ENCODE data around the gene PI4KA. TPM values are rescaled to one million over a fixed set of nuclear protein-coding genes. Genes with fewer than 3 reads are reported as not detected.

PI4KA gene
- total RNA-seq, 1 experiment from 2014 or later, result 71.6 TPM

- Histone ChIP-seq H3K9me3 (ENCODE audit: low read depth, low read length, poor library complexity, severe bottlenecking) (no peaks in the 10 kb centered on the region), H3K4me1 (ENCODE audit: insufficient read depth, low read length, poor library complexity, severe bottlenecking) (peaks cover 11% of the 10 kb centered on the region), H3K4me3 (ENCODE audit: low read depth, low read length, poor library complexity, severe bottlenecking) (no peak overlapping the region), H3K27ac (ENCODE audit: low read depth, low read length, poor library complexity, severe bottlenecking) (no peak overlapping the region), H3K27me3 (replicated peaks; ENCODE audit: insufficient read depth, low read depth, low read length, poor library complexity) (no peaks in the 10 kb centered on the region), H3K36me3 (ENCODE audit: insufficient read depth, low read length, poor library complexity, severe bottlenecking) (peaks cover 4% of the 10 kb centered on the region)
- no peak for DNase-seq (ENCODE audit: low spot score)
- TF ChIP-seq EZH2 (IDR thresholded peaks at IDR 0.05; ENCODE audit: borderline replicate concordance, low read depth, low read length, poor library complexity, severe bottlenecking), result no peak
- TF ChIP-seq CTCF (conservative IDR thresholded peaks at IDR 0.05; ENCODE audit: low read depth, low read length), result no peak
- ChIA-PET CTCF (no interaction called here), POLR2A (ENCODE audit: low non-redundant PET) (interaction anchor here (0.5 kb wide), 1 partner anchor 159 kb away, joined by 3 read pairs; no protein-coding TSS in a partner anchor)
- intact Hi-C loops (cut with micrococcal nuclease; ENCODE audit: unreplicated experiment), result no loop called here
- BruUV-seq (replicated peaks), result no TSS peak
Measured at GRCh38 chr22:20787746-20788626, 70.6 kb downstream of the PI4KA start.

GRCh38 chr22:20787223-20787622 is 71.4 kb downstream of the PI4KA start:
- TF ChIP-seq EZH2 (IDR thresholded peaks at IDR 0.05; ENCODE audit: borderline replicate concordance, low read depth, low read length, poor library complexity, severe bottlenecking) (no peak), CTCF (conservative IDR thresholded peaks at IDR 0.05; ENCODE audit: low read depth, low read length) (no peak)
- Histone ChIP-seq H3K4me1 (ENCODE audit: insufficient read depth, low read length, poor library complexity, severe bottlenecking) (peaks cover 11% of the 10 kb centered on the region), H3K4me3 (ENCODE audit: low read depth, low read length, poor library complexity, severe bottlenecking) (no peak overlapping the region), H3K9me3 (ENCODE audit: low read depth, low read length, poor library complexity, severe bottlenecking) (no peaks in the 10 kb centered on the region), H3K36me3 (ENCODE audit: insufficient read depth, low read length, poor library complexity, severe bottlenecking) (no peaks in the 10 kb centered on the region), H3K27ac (ENCODE audit: low read depth, low read length, poor library complexity, severe bottlenecking) (no peak overlapping the region), H3K27me3 (replicated peaks; ENCODE audit: insufficient read depth, low read depth, low read length, poor library complexity) (no peaks in the 10 kb centered on the region)
- intact Hi-C loops (cut with micrococcal nuclease; ENCODE audit: unreplicated experiment), result no loop called here
- POLR2A ChIA-PET (ENCODE audit: low non-redundant PET), result interaction anchor here (0.5 kb wide), 1 partner anchor 160 kb away, joined by 3 read pairs; no protein-coding TSS in a partner anchor
- CTCF ChIA-PET, result no interaction called here
- BruUV-seq (replicated peaks), result no TSS peak
- no peak for DNase-seq (ENCODE audit: low spot score)

GRCh38 chr22:20786536-20786979 is 72.1 kb downstream of the PI4KA start:
- H3K4me1 ChIP-seq (ENCODE audit: insufficient read depth, low read length, poor library complexity, severe bottlenecking), result peaks cover 11% of the 10 kb centered on the region
- H3K36me3 ChIP-seq (ENCODE audit: insufficient read depth, low read length, poor library complexity, severe bottlenecking), result no peaks in the 10 kb centered on the region
- no peak overlapping the region for H3K27ac ChIP-seq (ENCODE audit: low read depth, low read length, poor library complexity, severe bottlenecking)
- no TSS peak for BruUV-seq (replicated peaks)
- DNase-seq (ENCODE audit: low spot score), result no peak
- CTCF ChIA-PET, result no interaction called here
- H3K27me3 ChIP-seq (replicated peaks; ENCODE audit: insufficient read depth, low read depth, low read length, poor library complexity), result no peaks in the 10 kb centered on the region
- TF ChIP-seq CTCF (conservative IDR thresholded peaks at IDR 0.05; ENCODE audit: low read depth, low read length), result no peak
- no peak for TF ChIP-seq EZH2 (IDR thresholded peaks at IDR 0.05; ENCODE audit: borderline replicate concordance, low read depth, low read length, poor library complexity, severe bottlenecking)
- no peaks in the 10 kb centered on the region for H3K9me3 ChIP-seq (ENCODE audit: low read depth, low read length, poor library complexity, severe bottlenecking)
- POLR2A ChIA-PET (ENCODE audit: low non-redundant PET), result no interaction called here
- intact Hi-C loops (cut with micrococcal nuclease; ENCODE audit: unreplicated experiment), result no loop called here
- H3K4me3 ChIP-seq (ENCODE audit: low read depth, low read length, poor library complexity, severe bottlenecking), result no peak overlapping the region
